Measurements from ENCODE around the gene SHD.

DNA sequence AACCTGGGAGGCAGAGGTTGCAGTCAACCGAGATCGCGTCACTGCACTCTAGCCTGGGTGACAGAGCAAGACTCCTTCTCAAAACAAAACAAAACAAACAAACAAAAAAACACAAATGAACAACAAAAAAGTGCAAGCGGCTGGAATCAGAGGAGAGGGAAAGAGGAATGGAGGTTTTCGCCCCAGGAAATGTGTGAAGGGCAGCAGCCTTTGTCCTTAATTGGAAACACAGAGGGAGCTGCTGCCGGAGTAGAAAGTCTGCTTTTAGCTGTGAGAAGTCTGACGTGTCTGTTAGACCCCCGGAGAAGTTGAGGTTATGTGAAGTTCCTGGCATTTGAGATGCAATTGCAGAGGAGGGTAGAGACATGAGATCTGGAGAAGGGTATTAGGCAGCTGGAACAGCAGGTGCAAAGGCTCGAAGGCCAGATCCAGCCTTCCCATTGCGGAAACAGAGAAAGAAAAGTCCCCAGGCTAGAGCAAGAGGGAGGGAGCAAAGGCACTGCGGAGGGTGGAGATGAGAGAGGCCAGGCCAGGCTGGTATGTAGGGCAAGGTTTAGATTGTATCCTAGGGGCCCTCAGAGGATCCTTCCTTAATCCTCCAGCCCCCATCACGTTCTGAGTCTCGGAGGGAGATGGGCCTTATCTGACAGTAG is 22.6 kb downstream of the SHD start:
- TF ChIP-seq, protein P1, sequence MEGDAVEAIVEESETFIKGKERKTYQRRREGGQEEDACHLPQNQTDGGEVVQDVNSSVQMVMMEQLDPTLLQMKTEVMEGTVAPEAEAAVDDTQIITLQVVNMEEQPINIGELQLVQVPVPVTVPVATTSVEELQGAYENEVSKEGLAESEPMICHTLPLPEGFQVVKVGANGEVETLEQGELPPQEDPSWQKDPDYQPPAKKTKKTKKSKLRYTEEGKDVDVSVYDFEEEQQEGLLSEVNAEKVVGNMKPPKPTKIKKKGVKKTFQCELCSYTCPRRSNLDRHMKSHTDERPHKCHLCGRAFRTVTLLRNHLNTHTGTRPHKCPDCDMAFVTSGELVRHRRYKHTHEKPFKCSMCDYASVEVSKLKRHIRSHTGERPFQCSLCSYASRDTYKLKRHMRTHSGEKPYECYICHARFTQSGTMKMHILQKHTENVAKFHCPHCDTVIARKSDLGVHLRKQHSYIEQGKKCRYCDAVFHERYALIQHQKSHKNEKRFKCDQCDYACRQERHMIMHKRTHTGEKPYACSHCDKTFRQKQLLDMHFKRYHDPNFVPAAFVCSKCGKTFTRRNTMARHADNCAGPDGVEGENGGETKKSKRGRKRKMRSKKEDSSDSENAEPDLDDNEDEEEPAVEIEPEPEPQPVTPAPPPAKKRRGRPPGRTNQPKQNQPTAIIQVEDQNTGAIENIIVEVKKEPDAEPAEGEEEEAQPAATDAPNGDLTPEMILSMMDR (IDR thresholded peaks at IDR 0.05) = no peak
- TF ChIP-seq POLR2AphosphoS5 (IDR thresholded peaks at IDR 0.05) = no peak
